Measurements from ENCODE around the gene VPS13D. TPM values are rescaled to one million over a fixed set of nuclear protein-coding genes. Genes with fewer than 3 reads are reported as not detected.

Gene VPS13D
- total RNA-seq, 1 donor from 2014 or later, result 31.1 TPM

- no peak for ATAC-seq
- DNase-seq (ENCODE audit: low spot score), result no peak
Measured at GRCh38 chr1:12229386-12229834, 420 bp upstream of the VPS13D start.

DNA sequence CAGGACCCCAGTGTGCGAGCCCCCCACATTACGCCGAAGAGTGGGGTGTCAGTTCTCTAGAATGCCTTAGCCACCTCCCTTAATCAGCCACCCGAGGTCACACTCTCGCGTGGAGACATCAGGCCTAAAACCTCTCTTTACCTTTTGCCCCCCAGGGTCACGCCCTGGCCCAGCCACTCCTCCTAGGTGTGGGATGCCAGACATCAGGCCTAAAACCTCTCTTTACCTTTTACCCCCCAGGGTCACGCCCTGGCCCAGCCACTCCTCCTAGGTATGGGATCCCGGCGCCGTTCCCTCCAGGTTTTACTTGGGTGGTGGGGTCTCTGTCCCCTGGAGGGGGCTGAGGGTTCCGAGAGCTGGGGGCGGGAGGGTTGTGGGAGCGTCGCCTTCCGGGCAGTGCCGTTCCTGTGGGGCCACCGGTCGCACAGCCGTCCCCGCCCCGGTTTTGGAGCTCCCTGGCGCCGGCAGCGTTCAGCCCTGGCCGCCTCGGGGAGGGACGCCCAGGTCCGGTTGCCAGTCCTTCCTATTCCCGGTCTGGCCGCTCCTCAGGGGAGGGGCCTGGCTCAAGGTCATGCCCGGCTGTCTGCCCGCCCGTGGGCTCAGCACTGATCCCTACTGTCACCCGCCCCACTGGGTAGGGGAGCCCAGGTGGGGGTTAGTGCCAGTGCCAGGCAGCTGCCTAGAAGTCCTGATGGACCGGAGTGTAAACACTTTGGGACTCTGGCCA, 882 bp downstream of the VPS13D start:
- peak; percentile 82 for ATAC-seq
- DNase-seq (ENCODE audit: low spot score), result peak; percentile 89

- no peak for DNase-seq (ENCODE audit: low spot score)
- no peak for ATAC-seq
Measured at GRCh38 chr1:12231276-12231595, 1.4 kb downstream of the VPS13D start.

DNA sequence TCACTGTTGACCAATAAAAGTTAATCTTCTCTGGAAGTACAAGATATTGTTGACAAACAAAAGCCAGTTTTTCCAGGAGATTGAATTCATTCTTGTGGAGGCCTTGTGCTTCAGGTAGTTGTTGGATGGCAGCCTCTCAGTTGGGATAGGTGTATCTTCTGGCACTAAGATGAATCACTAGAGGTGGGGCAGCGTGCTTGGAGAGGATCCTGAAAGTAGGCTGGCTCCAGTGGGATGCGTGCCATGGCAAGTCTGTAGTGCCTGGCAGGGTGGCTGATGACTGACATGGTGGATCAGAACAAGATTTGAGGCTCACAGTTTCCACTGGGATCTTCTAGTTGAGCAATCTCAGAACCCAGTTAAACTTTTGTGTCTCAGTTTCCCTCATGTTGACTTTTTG, 2.4 kb downstream of the VPS13D start:
- peak; percentile 30 for ATAC-seq

GRCh38 chr1:12244078-12244477, 14.2 kb downstream of the VPS13D start:
- ATAC-seq (no peak), DNase-seq (ENCODE audit: low spot score) (no peak)

More for the DNA sequence above, 2.4 kb downstream of the VPS13D start:
- peak; percentile 76 for DNase-seq (ENCODE audit: low spot score)

- DNase-seq (ENCODE audit: low spot score) (no peak), ATAC-seq (no peak)
Measured at GRCh38 chr1:12244585-12244984, 14.8 kb downstream of the VPS13D start.

DNA sequence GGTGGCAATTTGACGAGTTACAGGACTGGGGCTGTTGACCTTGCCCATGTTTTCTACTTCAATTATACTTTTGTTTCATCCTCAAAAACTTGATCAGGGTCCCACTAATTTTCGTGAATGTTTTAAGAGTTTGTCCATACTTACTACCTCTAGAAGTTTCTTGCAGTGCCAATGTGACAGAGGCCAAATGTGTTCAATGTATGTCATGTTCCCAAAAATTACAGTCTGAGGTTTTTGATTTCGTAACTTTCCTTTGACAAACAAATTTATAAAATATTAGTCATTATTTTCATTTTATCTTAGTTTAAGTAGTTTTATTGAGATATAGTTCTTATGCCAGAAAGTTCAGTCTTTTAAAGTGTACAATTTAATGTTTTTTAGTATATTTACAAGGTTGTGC, 15.3 kb downstream of the VPS13D start:
- DNase-seq (ENCODE audit: low spot score), result no peak
- no peak for ATAC-seq

DNA sequence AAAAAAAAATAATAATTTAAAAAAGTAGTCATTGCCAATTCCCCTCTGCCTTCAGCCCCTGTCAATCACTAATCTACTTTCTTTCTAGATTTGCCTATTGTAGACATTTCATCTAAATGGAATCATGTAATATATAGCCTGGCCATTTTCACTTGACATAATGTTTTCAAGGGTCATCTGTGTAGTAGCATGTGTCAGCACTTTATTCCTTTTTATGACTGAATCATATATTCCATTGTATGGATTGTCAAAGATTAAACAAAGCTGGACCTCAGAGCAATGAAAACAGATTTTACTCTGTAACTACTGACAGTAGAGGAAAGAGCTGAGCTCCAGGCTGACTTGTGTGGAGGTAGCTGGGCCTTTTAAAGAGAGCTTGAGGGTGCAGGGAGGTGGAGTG, 15.9 kb downstream of the VPS13D start:
- ATAC-seq, result no peak

DNA sequence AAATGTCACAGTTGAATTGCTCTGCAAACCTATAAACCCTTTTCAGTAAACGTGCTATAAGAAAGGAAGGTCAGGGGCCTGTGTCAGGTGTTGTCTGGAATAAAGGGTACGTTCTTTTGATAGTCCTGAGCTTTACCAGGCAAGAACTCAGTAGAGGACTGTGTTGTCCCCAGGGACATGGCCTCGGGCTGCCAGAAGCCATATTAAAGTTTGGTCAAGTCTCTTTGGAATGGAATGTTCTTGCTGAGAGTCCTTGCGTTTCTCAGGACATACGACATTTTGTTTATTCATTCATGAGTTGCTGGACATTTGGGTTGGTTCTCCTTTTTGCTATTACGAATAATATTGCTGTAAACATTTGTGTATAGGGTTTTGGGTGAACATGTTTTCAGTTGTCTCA, 16.8 kb downstream of the VPS13D start:
- no peak for DNase-seq (ENCODE audit: low spot score)
- no peak for ATAC-seq

More for the DNA sequence above, 15.9 kb downstream of the VPS13D start:
- no peak for DNase-seq (ENCODE audit: low spot score)

GRCh38 chr1:12249181-12249580, 19.4 kb downstream of the VPS13D start:
- no peak for ATAC-seq

DNA sequence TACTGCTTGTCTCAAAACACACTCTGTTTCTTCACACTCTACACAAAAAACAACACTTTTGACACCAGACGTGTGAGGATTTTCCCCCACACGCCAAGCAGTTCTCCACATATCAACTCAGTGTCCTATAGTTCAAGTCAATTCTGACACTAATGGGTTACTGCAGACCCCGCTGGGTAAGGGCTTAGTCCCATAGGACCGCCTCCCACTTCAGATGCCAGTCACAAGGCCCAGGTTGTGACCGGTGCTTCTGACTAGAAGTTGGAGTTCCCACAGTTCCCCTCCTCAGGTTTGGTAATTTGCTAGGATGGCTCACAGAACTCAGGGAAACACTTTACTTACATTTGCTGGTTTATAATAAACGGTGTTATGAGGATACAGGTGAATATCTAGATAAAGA, 19.9 kb downstream of the VPS13D start:
- no peak for ATAC-seq

More at GRCh38 chr1:12249181-12249580, 19.4 kb downstream of the VPS13D start:
- no peak for DNase-seq (ENCODE audit: low spot score)

DNA sequence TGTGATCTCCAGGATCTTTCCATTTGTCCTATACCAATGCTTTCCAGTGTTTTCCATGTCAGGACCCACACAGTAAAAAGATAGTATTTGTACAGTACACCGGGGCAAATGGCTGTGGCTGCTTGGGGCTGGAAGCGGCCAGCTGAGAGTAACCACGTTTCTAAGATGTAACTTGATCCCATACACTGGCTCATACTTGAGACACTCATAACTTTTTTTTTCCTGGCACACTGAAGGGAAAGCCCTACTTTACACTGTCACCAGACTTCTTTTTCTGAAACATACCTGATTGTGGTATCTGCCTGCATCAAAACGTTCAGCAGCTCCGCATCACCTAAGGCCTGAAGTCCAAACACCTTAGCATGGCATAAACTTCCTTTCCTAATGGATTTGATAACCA, 21.6 kb downstream of the VPS13D start:
- ATAC-seq (no peak), DNase-seq (ENCODE audit: low spot score) (no peak)

More for the DNA sequence above, 19.9 kb downstream of the VPS13D start:
- no peak for DNase-seq (ENCODE audit: low spot score)

DNA sequence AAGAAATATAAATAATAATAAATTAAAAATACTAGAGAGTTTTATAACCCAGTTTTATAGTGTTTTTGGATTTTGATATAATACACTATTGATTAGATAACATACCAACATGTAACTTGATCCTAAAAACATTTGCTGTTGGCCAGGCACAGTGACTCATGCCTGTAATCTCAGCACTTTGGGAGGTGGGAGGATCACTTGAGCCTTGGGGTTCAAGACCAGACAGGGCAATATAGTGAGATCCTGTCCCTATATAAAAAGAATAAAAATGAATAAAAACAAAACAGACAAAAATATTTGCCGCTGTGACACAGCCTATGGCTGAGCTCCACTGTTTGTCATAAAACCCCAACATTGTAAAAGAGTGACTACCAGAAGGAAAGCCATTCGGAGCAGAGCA, 26.1 kb downstream of the VPS13D start:
- no peak for ATAC-seq
- no peak for DNase-seq (ENCODE audit: low spot score)

DNA sequence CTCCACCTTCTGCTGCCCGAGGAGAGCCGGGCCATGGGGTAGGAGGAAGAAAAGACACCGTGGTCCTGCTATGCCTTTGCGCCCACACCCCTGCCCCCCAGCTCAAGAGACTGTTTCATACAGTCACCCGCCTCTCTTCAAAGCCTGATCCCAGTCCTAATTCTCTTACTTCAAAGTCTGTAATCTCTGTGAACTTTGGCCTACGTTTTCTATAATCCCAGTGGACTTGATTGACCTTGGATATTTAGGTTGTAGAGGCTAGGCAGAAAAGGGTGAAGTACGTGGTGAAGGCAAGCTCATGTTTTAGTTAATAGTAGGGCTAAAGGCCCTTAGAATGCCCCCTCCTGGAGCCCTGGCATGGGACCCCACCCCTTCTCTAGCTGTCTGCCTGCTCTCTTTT, 28.4 kb downstream of the VPS13D start:
- no peak for DNase-seq (ENCODE audit: low spot score)
- ATAC-seq, result no peak

- no peak for DNase-seq (ENCODE audit: low spot score)
- no peak for ATAC-seq
Measured at GRCh38 chr1:12269351-12269750, 39.5 kb downstream of the VPS13D start.

DNA sequence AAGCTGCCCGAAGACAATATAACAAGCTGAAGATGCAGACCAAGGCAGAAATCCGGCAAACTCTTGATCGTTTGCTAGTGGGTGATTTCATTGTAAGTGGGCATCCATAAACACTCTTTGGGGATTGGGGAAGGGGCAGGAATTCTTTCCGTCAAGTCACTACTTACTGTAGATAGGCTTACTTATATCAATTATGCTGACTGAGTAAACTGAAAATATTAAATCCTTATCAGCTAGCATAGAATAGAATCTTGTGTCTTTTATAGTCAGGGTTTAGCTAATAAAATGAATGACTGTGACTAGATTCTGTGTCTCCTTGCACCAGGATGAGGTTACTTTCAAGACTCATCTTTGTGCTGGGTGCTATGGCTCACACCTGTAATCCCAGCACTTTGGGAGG, 41.2 kb downstream of the VPS13D start:
- no peak for ATAC-seq
- DNase-seq (ENCODE audit: low spot score), result no peak

DNA sequence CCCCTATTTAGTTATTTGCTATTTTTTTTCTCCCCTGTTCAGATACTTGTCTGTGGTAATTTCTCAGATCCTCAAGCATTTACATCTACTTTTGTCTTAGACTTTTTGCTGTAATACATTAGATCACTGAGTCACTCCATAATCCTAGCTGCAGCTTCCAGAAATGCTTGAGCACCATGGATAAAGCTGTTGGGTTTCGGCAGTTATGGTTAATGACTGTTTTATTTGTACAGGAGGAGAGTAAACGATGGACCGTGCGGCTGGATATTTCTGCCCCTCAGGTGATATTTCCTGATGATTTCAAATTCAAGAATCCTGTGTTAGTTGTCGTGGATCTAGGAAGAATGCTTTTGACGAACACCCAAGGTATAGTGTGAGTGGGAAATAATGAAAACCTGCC, 42.9 kb downstream of the VPS13D start:
- DNase-seq (ENCODE audit: low spot score) (no peak), ATAC-seq (no peak)

- ATAC-seq (peak; percentile 68), DNase-seq (ENCODE audit: low spot score) (no peak)
Measured at GRCh38 chr1:12275370-12275769, 45.5 kb downstream of the VPS13D start.

- no peak for DNase-seq (ENCODE audit: low spot score)
- peak; percentile 52 for ATAC-seq
Measured at GRCh38 chr1:12276225-12276624, 46.4 kb downstream of the VPS13D start.

GRCh38 chr1:12279003-12279402, 49.2 kb downstream of the VPS13D start:
- ATAC-seq (no peak), DNase-seq (ENCODE audit: low spot score) (no peak)

GRCh38 chr1:12279728-12280464, 50.1 kb downstream of the VPS13D start:
- no peak for DNase-seq (ENCODE audit: low spot score)
- ATAC-seq, result no peak

DNA sequence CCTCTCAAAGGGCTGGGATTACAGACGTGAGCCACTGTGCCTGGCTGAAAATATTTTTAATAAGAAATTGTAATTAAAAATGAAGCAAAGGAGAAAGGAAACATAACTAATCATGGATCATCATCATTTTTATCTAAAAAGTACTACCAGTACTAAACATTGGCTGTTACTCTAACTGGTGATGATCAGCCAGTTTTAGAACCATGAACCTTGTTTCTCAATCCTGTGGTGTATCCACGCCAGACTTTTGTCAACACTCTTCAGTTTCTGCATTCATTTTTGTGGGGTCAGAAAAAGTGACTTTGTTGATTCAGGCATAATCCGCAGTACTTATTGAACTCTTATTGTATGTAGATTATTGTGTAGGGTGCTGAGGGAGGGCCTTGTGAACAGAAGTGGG, 52.3 kb downstream of the VPS13D start:
- DNase-seq (ENCODE audit: low spot score) (no peak), ATAC-seq (peak; percentile 83)

All from left lobe of liver (tissue), 2 donors.